ENCODE data around the gene RBM28.

The RBM28 gene

DNA sequence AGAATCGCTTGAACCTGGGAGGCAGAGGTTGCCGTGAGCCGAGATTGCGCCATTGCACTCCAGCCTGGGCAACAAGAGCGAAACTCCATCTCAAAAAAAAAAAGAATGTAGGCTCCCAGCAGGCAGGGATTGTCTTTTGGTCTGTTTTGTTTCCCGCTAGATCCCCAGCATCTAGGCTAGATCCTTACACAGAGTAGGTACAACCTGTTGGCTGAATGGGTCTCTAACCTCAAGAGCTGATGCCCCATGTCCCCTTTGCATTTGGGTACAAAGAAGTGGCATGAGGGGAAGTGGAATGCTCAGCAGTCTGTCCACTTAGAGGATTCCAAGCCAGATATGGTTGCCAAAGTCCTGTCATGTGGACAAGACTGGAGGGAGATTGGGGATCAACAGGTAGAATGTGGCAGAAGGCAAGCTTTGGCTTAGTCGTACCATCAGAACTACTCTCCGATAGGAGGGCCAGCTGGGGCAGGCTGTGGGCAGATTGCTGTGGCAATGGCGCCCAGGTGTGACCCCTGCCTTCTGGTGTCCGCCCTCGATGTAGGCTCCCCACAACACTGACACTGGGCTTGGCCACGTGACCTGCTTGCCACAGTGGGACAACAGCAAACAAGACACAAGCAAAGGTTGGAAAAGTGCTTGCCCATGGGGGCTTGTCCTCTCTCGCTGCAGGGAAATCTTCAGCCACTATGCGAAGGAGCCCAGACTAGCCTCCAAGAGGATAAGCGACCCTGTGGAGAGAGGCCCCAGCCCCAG lies 81.3 kb downstream of the RBM28 start:
- DNase-seq (ENCODE audit: low read depth in 2 of 2): no peak

DNA sequence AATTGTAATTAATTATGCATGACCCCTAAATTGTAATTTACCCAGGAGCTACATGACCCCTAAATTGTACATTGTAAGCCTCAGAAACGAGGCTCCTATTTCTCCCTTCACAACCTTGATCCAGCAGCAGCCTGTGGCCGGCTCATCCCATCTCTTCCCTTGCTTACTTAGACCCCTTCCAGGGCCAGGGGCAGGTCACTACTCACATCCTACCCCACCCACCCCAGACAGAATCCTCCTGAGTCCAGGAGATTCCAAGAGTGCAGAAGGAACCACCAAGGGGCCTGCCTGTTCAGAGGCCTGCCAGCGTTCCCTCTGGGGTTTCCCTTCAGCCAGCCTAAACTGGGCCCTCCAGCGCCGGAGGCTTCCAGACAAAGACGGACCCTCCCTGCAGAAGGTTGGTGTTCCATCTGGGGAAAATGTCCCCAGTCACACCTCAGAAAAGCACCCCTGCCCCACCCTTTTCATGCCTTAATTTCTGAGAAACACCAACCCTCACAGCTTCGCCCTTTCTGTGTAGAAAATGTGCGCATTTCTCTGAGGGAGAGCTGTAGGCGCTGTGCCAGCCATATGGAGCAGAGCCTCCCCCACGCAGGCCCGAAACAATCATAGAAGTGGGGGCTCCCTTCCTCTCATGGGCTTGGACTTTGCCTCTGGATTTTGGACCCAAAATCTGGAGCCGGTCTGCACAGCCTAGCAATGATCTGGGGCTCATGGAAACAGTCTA lies 83.5 kb downstream of the RBM28 start:
- no peak for DNase-seq (ENCODE audit: low read depth in 2 of 2)

DNA sequence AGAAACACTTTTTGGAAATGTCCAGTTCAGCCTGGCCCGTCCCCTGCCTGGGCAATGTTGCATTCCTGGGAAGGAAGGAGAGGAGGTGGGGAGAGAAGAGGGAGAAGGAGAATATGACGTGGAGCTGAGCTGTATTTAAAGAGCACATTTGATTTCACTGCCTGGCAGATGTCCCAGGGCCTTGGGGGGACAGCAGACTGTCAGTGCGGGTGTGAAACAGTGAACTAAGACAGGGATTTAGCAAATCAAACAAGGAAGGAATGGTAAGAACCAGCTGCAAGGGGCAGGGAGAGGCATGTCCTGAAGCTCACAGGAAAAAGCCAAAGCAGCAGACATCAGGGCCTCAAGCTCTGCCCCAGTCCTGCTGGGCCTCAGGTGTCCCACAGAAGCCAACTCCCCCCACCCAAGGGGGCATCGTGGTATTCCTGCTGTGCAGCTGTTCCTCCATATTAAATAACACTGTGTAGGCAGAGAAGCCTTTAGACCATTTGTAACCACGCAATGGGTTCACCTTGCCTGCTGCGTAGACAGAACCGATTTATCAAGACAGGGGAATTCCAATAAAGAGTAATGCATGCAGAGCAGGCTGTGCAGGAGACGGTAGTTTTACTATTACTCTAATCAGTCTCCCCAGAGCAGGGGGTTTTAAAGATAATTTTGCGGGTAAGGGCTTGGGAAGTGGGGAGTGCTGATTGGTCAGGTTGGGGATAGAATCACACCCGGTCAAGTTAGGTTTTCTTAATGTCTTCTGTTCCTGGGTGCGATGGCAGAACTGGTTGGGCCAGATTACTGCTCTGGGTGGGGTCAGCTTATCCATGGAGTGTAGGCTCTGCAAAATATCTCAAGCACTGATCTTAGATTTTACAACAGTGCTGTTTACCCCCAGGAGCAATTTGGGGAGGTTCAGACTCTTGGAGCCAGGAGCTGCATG lies 84.3 kb downstream of the RBM28 start:
- DNase-seq (ENCODE audit: low read depth in 2 of 2): no peak

DNA sequence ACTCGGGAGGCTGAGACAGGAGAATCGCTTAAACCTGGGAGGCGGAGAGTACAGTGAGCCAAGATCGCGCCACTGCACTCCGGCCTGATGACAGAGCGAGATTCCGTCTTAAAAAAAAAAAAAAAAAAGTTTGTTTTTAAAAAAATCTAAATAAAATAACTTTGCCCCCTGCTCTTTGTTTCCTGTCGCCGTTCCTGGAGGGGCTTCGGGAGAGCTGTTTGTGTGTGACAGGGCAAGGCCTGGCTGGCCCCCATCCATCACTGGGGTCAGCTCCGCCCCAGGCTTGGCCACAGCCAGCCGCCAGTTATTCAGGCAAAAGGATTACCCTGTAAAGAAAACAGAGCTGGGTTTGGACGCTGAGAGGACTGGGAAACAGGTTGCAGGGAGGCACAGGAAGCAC lies 86.2 kb downstream of the RBM28 start:
- DNase-seq (ENCODE audit: low read depth in 2 of 2): no peak

DNA sequence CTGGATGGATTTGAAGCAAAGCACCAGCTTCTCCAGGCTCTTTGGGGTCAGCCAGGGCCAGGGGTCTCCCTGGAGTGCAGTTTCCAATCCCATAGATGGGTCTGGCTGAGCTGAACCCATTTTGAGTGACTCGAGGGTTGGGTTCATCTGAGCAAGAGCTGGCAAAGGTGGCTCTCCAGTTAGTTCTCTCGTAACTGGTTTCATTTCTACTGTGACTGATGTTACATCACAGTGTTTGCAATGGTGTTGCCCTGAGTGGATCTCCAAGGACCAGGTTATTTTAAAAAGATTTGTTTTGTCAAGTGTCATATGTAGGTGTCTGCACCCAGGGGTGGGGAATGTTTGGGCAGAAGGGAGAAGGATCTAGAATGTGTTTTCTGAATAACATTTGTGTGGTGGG lies 88.4 kb downstream of the RBM28 start:
- DNase-seq (ENCODE audit: low read depth in 2 of 2): no peak

DNA sequence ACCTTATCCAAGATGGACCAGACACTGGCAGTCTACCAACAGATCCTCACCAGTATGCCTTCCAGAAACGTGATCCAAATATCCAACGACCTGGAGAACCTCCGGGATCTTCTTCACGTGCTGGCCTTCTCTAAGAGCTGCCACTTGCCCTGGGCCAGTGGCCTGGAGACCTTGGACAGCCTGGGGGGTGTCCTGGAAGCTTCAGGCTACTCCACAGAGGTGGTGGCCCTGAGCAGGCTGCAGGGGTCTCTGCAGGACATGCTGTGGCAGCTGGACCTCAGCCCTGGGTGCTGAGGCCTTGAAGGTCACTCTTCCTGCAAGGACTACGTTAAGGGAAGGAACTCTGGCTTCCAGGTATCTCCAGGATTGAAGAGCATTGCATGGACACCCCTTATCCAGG lies 89.2 kb downstream of the RBM28 start:
- no peak for DNase-seq (ENCODE audit: low read depth in 2 of 2)

DNA sequence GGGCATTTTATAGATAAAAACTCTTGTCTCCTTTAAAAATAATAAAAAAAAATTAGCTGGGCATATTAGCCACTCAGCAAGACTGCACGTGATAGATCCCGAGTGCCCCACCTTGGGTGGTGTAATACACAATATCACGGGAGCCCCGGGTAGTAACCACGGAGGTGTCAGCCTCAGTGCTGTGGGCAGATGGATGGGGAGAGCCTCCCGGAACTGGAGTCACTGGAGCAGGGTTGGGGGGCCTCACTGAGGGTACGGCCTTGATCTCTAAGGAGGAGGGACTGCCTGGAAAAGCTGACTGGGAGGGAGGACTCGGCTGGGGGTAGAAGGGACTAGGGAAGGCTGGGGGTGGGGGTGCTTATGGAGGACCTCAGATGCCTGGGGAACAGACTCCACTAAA lies 90.0 kb downstream of the RBM28 start:
- DNase-seq (ENCODE audit: low read depth in 2 of 2): no peak

DNA sequence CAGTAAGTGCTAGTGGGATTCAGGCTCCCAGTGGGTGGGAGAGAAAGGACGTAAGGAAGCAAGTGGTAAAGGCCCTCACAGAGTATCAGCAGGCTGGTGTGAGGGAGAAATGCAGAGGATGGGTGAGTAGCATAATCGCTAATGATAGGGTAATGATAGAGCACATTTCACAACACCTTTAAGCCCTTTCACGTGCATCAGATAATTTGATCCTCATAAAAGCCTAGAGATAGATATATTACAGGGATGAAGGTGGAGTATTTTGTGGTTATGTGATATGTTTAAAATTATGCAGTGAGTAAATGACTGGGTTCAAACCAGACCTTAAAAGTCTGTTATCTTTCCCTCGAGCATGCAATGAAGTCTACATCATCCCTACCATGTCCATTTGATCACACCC lies 92.4 kb downstream of the RBM28 start:
- no peak for DNase-seq (ENCODE audit: low read depth in 2 of 2)
